ENCODE data around the gene ZNF367. TPM values are rescaled to one million over a fixed set of nuclear protein-coding genes. Genes with fewer than 3 reads are reported as not detected.

ZNF367 gene
- total RNA-seq, 1 donor from 2014 or later, result 7.2 TPM

- no peak for DNase-seq (ENCODE audit: extremely low spot score, unreplicated experiment)
- Mint-ChIP-seq H3K27me3 (no peaks in the 10 kb centered on the region), H3K4me3 (no peak overlapping the region), H3K27ac (no peak overlapping the region), H3K4me1 (ENCODE audit: unreplicated experiment) (peaks cover 7% of the 10 kb centered on the region), H3K9me3 (no peaks in the 10 kb centered on the region), H3K36me3 (no peaks in the 10 kb centered on the region)
- no peak for TF ChIP-seq CTCF (conservative IDR thresholded peaks at IDR 0.05)
Observed at GRCh38 chr9:96342571-96343245, 75.5 kb downstream of the ZNF367 start.

- no peaks in the 10 kb centered on the region for H3K27me3 Mint-ChIP-seq
- no peak for TF ChIP-seq CTCF (conservative IDR thresholded peaks at IDR 0.05)
- no peaks in the 10 kb centered on the region for H3K9me3 Mint-ChIP-seq
- H3K4me3 Mint-ChIP-seq, result no peak overlapping the region
- no peaks in the 10 kb centered on the region for H3K36me3 Mint-ChIP-seq
- H3K4me1 Mint-ChIP-seq (ENCODE audit: unreplicated experiment), result peaks cover 7% of the 10 kb centered on the region
- no peak overlapping the region for H3K27ac Mint-ChIP-seq
- DNase-seq (ENCODE audit: extremely low spot score, unreplicated experiment), result no peak
Observed at GRCh38 chr9:96340707-96341106, 77.5 kb downstream of the ZNF367 start.

GRCh38 chr9:96338299-96338698 lies 79.9 kb downstream of the ZNF367 start:
- no peak overlapping the region for H3K27ac Mint-ChIP-seq
- TF ChIP-seq CTCF (conservative IDR thresholded peaks at IDR 0.05), result no peak
- H3K9me3 Mint-ChIP-seq, result no peaks in the 10 kb centered on the region
- peaks cover 5% of the 10 kb centered on the region for H3K36me3 Mint-ChIP-seq
- no peak for DNase-seq (ENCODE audit: extremely low spot score, unreplicated experiment)
- H3K4me3 Mint-ChIP-seq, result no peak overlapping the region
- peaks cover 7% of the 10 kb centered on the region for H3K4me1 Mint-ChIP-seq (ENCODE audit: unreplicated experiment)
- H3K27me3 Mint-ChIP-seq, result no peaks in the 10 kb centered on the region

Other genes with a start within 250 kb of the ZNF367 start
- not detected in 2 replicates for gene HSD17B3, start 116.2 kb downstream of the ZNF367 start, total RNA-seq (ENCODE audit: low replicate concordance)
- gene SLC35D2, start 34.7 kb downstream of the ZNF367 start, total RNA-seq (ENCODE audit: low replicate concordance), result 25.7 and 40.5 TPM in 2 replicates
- 10.1 and 19.4 TPM in 2 replicates for gene HABP4, start 31.8 kb upstream of the ZNF367 start, total RNA-seq (ENCODE audit: low replicate concordance)
- gene CDC14B, start 201.5 kb upstream of the ZNF367 start, total RNA-seq (ENCODE audit: low replicate concordance), result 24.8 and 25.5 TPM in 2 replicates
- 5.6 and 7.5 TPM in 2 replicates for gene PRXL2C, start 236.9 kb upstream of the ZNF367 start, total RNA-seq (ENCODE audit: low replicate concordance)

Measured in type B pancreatic cell (in vitro differentiated cells).